IPS-11a (cell line): ENCODE measurements around the gene RPL10A.
"Not testable (repeated sequence)": the region's sequence is repeated elsewhere in the genome, so short reads cannot be mapped to it uniquely, and the experiment has no call there.

Source experiments
- H3K4me3 ChIP-seq: one replicate; pipeline ENCODE4 v1.5.1; 2013; ENCODE audit warnings: low read depth, low read length, control low read depth

The RPL10A gene

GRCh38 chr6:35508027-35508426 is 39.8 kb downstream of the RPL10A start:
- H3K4me3 ChIP-seq, result no peak overlapping the region

GRCh38 chr6:35508542-35508941 is 40.3 kb downstream of the RPL10A start:
- H3K4me3 ChIP-seq, result no peak overlapping the region

- no peak overlapping the region for H3K4me3 ChIP-seq
These were observed 42.8 kb downstream of the RPL10A start for GRCh38 chr6:35510916-35511561.

GRCh38 chr6:35511562-35511941 is 43.4 kb downstream of the RPL10A start:
- H3K4me3 ChIP-seq, result no peak overlapping the region

GRCh38 chr6:35512006-35512405 is 43.8 kb downstream of the RPL10A start:
- no peak overlapping the region for H3K4me3 ChIP-seq

GRCh38 chr6:35512740-35513139 is 44.5 kb downstream of the RPL10A start, which contains the start of gene TULP1:
TULP1 (minus strand) TSS chr6:35512896; CDS start chr6:35512858, 38 bp downstream.
- no peak within 1 kb of the TSS for H3K4me3 ChIP-seq

- H3K4me3 ChIP-seq, result no peak overlapping the region
These were observed 46.4 kb downstream of the RPL10A start for GRCh38 chr6:35514587-35514986.

GRCh38 chr6:35515939-35516338 is 47.7 kb downstream of the RPL10A start:
- H3K4me3 ChIP-seq, result not testable (repeated sequence)

GRCh38 chr6:35516712-35517111 is 48.5 kb downstream of the RPL10A start:
- no peak overlapping the region for H3K4me3 ChIP-seq

GRCh38 chr6:35517978-35518377 is 49.8 kb downstream of the RPL10A start:
- H3K4me3 ChIP-seq, result not testable (repeated sequence)

- no peak overlapping the region for H3K4me3 ChIP-seq
These were observed 50.5 kb downstream of the RPL10A start for GRCh38 chr6:35518566-35519312.

- no peak overlapping the region for H3K4me3 ChIP-seq
These were observed 51.3 kb downstream of the RPL10A start for GRCh38 chr6:35519313-35520015.
